Central memory CD8-positive, alpha-beta T cell (primary cell): ENCODE data around the gene SFXN3.

Experiments
- ATAC-seq: fragments of 150-1000 bp; cut with Tn5 transposase; replicated peaks from 2 replicates; pipeline ENCODE4 v1.10.0; 2022; ENCODE audit warnings: mild to moderate bottlenecking, moderate FRiP score, moderate number of reproducible peaks; ENCODE audit not compliant: poor library complexity, severe bottlenecking; ENCODE audit errors: extremely low read depth
- DNase-seq, 2 donors: peaks; one replicate each; pipeline ENCODE4 v3.0.0; 2021; ENCODE audit warnings: low spot score in 2 of 2
- H3K27ac Mint-ChIP-seq: one replicate; pipeline ENCODE4 v1.8.0; 2022; ENCODE audit warnings: low read depth, mild to moderate bottlenecking, moderate library complexity, mixed read lengths
- H3K27me3 Mint-ChIP-seq: one replicate; pipeline ENCODE4 v1.8.0; 2022; ENCODE audit warnings: mixed read lengths
- H3K36me3 Mint-ChIP-seq: one replicate; pipeline ENCODE4 v1.8.0; 2022; ENCODE audit warnings: mild to moderate bottlenecking, moderate library complexity, mixed read lengths; ENCODE audit not compliant: insufficient read depth
- H3K4me1 Mint-ChIP-seq: one replicate; pipeline ENCODE4 v1.8.0; 2022; ENCODE audit warnings: mixed read lengths
- H3K4me3 Mint-ChIP-seq: one replicate; pipeline ENCODE4 v1.8.0; 2022; ENCODE audit warnings: mild to moderate bottlenecking, moderate library complexity, mixed read lengths
- H3K9me3 Mint-ChIP-seq: one replicate; pipeline ENCODE4 v1.8.0; 2022; ENCODE audit warnings: mixed read lengths

Gene SFXN3, protein sequence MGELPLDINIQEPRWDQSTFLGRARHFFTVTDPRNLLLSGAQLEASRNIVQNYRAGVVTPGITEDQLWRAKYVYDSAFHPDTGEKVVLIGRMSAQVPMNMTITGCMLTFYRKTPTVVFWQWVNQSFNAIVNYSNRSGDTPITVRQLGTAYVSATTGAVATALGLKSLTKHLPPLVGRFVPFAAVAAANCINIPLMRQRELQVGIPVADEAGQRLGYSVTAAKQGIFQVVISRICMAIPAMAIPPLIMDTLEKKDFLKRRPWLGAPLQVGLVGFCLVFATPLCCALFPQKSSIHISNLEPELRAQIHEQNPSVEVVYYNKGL

DNA sequence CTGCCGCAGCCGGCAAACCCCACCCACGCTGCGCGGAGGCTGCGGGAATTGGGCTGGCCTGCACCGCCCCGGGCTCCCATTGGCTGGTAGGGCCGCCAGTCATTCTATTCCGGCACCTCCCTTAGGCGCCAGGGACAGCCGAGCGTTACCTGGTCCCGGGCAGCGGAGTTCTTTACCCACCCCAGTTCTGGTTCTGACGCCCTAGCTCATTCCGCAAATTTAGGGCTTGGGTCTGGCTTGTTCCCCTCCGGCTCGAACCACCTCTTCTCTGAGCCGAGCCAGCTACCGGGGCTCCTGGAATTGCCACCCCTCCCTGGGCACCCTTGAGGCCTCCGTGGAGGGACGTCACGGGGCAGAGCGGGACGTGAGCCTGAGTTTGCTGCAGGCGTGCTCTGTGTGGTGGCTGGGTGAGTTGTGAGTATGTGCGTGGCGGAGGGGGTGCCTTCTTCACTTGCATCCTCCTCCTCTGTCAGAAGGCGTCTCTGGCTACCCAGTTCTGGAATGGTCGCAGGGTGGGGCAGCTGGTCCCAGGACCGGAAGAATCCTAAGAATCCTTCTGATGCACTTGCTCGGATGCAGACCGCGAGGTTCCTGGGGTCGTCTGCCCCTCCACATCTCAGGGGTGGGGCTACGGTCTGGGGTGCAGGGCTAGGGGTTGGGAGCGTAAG, at the start of gene SFXN3, which contains the start of gene PDZD7:
TSS of gene SFXN3 (plus strand) at position 107 of the 668 bp plus-strand sequence. CDS start 3,461 bp downstream, outside the sequence.
TSS of gene PDZD7 (minus strand) at position 2 of the 668 bp plus-strand sequence. CDS start 910 bp downstream, outside the sequence.
- ATAC-seq (peak; percentile 84), DNase-seq (peak; percentile 92 to 93)
- peaks cover 29% of the 10 kb centered on the region for H3K4me1 Mint-ChIP-seq
- H3K4me3 Mint-ChIP-seq, result peak within 1 kb of the TSS; percentile 83
- H3K36me3 Mint-ChIP-seq, result peaks cover 8% of the 10 kb centered on the region
- no peaks in the 10 kb centered on the region for H3K9me3 Mint-ChIP-seq
- H3K27ac Mint-ChIP-seq, result peak within 1 kb of the TSS; percentile 82
- peaks cover 14% of the 10 kb centered on the region for H3K27me3 Mint-ChIP-seq

DNA sequence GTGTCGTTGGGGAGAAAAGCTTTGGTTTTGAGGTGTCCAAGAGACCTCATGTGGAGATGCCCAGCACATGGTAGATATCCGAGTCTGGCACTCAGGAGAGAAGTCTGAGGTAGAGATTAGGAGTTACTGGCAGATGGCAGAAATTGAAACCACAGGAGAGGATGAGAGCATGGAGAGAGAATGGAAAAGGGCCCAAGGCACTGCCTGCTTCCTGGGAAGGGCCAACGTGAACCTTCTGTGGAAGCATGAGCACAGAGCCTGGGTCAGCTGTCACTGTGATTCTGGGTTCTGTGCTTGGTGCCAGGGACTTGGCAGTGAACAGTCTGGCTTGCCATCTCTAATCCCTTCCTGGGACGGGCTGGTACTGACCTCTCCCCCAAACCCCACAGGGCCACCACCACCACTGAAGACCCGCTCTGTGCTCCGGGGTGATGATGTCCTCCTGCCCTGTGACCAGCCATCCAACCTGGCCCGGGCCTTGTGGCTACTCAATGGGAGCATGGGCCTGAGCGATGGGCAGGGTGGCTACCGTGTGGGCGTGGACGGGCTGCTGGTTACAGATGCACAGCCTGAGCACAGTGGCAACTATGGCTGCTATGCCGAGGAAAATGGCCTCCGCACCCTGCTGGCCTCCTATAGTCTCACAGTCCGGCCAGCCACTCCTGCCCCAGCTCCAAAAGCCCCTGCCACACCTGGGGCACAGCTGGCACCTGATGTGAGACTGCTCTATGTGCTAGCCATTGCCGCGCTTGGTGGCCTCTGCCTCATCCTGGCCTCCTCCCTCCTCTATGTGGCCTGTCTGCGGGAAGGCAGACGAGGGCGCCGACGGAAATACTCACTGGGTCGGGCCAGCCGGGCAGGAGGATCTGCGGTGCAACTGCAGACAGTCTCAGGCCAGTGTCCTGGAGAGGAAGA, 47.9 kb upstream of the SFXN3 start:
- H3K4me1 Mint-ChIP-seq, result peaks cover 40% of the 10 kb centered on the region
- no peaks in the 10 kb centered on the region for H3K9me3 Mint-ChIP-seq
- H3K27ac Mint-ChIP-seq, result no peak overlapping the region
- no peaks in the 10 kb centered on the region for H3K27me3 Mint-ChIP-seq
- ATAC-seq (no peak), DNase-seq (no peak)
- no peak overlapping the region for H3K4me3 Mint-ChIP-seq
- peaks cover 20% of the 10 kb centered on the region for H3K36me3 Mint-ChIP-seq

DNA sequence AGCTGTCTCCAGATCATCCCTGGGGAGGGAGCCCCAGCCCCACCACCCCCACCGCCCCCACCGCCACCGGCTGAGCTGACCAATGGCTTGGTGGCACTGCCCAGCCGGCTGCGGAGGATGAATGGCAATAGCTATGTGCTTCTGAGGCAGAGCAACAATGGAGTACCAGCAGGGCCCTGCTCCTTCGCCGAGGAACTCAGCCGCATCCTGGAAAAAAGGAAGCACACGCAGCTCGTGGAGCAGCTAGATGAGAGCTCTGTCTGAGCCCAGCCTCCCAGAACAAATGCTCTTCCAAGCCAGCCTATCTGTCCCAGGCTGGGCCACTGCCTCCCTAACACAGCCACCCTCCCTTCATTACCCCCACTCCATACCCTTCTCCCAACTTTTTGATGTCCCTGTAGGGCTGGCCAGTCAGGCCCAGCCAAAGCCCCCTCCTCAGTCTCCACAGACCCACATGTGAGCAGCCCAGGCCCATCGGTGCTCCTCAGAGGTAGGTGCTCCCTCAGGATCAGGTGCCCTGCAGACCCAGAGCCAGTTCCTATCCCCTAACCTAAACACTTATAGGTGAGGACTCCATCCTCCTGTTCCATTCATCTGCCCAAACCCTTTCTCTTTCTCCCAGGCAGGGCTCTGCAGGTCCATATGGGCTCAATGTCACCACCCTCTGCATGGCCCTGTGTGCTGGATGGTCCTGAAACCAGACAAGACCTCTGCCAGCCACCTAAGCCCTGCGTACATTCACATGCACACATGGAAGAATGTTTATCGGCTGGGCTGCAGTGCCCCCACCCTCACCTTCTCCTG, 47.0 kb upstream of the SFXN3 start:
- peak overlapping the region; percentile 69 for H3K27ac Mint-ChIP-seq

DNA sequence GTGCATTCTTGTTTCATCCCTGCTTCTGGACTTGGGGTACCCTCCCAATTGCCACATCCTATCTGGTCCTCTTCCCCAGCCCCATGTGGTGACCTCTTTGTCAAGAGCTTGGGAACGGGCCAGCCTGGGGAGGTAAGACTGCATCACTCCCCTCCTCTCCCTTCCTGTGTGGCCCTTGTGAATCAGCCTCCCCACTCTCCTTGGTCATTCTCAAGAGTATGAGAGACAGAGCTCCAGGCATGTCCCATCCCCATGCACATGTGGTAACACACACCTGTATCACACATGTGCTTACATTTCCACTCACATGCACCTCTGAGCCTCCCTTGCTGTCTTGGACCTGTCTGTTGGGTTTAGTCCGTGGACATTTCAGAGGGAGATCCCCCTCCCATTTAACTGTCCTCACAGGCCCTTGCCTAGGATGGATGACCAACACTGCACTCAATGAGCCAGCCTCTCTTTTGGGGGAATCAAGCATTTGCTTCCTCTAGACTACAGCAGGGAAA, 46.3 kb upstream of the SFXN3 start:
- H3K27me3 Mint-ChIP-seq, result no peaks in the 10 kb centered on the region
- H3K4me3 Mint-ChIP-seq, result no peak overlapping the region
- H3K36me3 Mint-ChIP-seq, result peaks cover 18% of the 10 kb centered on the region
- H3K9me3 Mint-ChIP-seq, result no peaks in the 10 kb centered on the region
- H3K27ac Mint-ChIP-seq, result peak overlapping the region; percentile 69
- ATAC-seq (no peak), DNase-seq (no peak)
- H3K4me1 Mint-ChIP-seq, result peaks cover 40% of the 10 kb centered on the region

More for the DNA sequence above, 47.0 kb upstream of the SFXN3 start:
- H3K4me3 Mint-ChIP-seq, result no peak overlapping the region
- no peaks in the 10 kb centered on the region for H3K9me3 Mint-ChIP-seq
- H3K27me3 Mint-ChIP-seq, result no peaks in the 10 kb centered on the region
- peaks cover 18% of the 10 kb centered on the region for H3K36me3 Mint-ChIP-seq
- H3K4me1 Mint-ChIP-seq, result peaks cover 40% of the 10 kb centered on the region
- DNase-seq, result no peak
- no peak for ATAC-seq

DNA sequence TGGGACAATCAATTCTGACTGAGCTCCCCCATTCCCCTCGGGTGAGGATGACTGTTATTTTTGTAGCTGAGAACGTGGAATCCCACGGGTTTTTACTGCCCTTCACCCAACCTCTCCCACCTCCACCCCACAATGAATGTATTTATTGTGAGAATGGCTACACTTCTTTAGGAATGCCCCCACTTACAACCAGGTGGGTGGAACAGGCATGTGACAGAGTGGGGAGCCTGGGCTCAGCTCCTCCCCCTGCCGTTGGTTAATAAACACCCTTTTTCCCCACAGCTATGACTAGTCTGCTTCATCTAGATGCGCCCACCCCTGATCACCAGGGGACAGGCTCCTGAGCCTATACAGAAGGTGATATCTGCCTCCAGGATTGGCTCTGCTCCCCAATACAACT, 45.7 kb upstream of the SFXN3 start:
- peaks cover 18% of the 10 kb centered on the region for H3K36me3 Mint-ChIP-seq
- H3K27ac Mint-ChIP-seq, result no peak overlapping the region
- ATAC-seq, result no peak
- H3K4me1 Mint-ChIP-seq, result peaks cover 41% of the 10 kb centered on the region
- DNase-seq, result no peak
- no peaks in the 10 kb centered on the region for H3K27me3 Mint-ChIP-seq
- H3K4me3 Mint-ChIP-seq, result peak overlapping the region; percentile 93
- H3K9me3 Mint-ChIP-seq, result no peaks in the 10 kb centered on the region

DNA sequence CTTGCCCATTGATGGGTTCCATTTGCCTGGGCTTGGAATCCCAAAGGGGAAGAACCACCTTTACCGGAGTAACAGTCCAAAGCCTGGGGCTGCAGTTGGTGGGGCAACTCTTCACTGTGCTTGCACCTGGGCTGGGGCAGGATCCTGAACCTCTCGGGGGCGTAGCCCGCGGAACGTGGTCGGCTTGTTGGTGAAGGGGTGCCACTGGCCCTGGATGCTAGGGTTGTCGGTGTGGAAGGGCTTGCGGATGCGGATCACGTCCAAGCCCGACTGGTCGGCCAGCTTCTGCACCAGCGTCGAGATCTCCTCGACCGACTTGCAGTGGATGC, 44.4 kb upstream of the SFXN3 start:
- peak overlapping the region; percentile 93 for H3K4me3 Mint-ChIP-seq
- H3K36me3 Mint-ChIP-seq, result peaks cover 19% of the 10 kb centered on the region
- DNase-seq, result no peak
- no peaks in the 10 kb centered on the region for H3K27me3 Mint-ChIP-seq
- no peak overlapping the region for H3K27ac Mint-ChIP-seq
- no peak for ATAC-seq
- H3K4me1 Mint-ChIP-seq, result peaks cover 45% of the 10 kb centered on the region
- no peaks in the 10 kb centered on the region for H3K9me3 Mint-ChIP-seq

DNA sequence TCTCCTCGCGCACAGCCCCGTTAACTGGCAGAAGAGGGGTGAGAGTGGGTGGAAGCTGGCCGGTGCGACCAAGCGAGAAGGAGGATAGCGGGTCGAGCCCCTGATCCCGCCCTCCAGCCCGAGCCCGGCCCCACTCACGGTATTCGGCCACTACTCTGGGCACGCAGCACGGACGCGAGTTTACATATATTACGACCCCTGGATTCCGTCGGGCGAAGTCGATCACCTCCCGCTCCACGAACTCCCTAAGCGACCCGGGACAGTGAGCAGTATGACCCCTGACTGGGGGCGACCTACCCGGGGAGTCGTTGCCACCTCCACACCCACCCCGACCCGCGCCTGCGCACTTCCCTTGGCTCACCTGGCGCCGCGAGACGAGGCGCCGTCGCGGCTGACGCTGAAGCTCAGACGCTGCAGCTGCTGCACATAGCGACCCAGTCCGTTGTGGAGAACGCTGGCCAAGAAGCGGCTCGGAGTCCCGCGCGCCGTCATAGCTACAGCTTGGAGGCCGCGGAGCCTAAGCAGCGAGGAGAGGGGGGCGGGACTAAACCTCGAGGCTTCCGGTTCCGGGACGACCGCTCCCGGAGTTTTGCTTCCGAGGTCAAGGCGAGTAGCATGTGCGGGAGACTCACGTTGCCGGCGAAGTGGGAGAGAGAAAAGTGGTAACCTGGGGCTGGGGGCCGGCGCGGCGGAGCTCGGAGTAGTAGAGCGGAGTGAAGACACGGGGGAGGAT, 43.9 kb upstream of the SFXN3 start, which contains the start of the genes MRPL43 and TWNK:
TSS of gene MRPL43 (minus strand) at position 546 of the 733 bp plus-strand sequence. CDS start at position 492, 54 bp downstream.
TSS of gene TWNK (plus strand) at position 592 of the 733 bp plus-strand sequence. CDS start 668 bp downstream, outside the sequence.
- Mint-ChIP-seq H3K27ac (peak within 1 kb of the TSS; percentile 87), H3K36me3 (peaks cover 19% of the 10 kb centered on the region), H3K4me3 (peak within 1 kb of the TSS; percentile 93), H3K27me3 (no peaks in the 10 kb centered on the region), H3K4me1 (peaks cover 42% of the 10 kb centered on the region), H3K9me3 (no peaks in the 10 kb centered on the region)
- DNase-seq, result peak; percentile 73 to 74
- peak; percentile 95 for ATAC-seq

DNA sequence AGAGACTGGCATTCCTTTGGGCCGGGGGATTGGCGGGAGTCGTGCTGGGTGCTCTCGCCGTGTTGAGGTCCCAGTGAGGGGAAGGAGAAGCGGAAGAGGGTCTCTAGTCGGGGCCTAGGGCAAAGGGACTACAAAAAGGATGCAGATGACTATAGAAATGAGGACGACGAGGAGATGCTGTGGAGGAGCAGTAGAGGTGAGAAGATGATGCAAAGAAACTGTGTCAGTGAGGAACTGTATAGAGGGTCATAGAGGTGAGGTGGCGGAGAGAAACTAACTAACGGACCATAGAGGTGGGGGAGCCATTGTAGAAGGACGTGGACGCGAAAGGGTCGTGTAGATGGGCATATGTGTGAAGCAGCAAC, 43.4 kb upstream of the SFXN3 start:
- H3K27me3 Mint-ChIP-seq, result no peaks in the 10 kb centered on the region
- DNase-seq (no peak), ATAC-seq (no peak)
- H3K9me3 Mint-ChIP-seq, result no peaks in the 10 kb centered on the region
- H3K4me1 Mint-ChIP-seq, result peaks cover 40% of the 10 kb centered on the region
- H3K27ac Mint-ChIP-seq, result peak overlapping the region; percentile 87
- peaks cover 14% of the 10 kb centered on the region for H3K36me3 Mint-ChIP-seq
- H3K4me3 Mint-ChIP-seq, result peak overlapping the region; percentile 93

DNA sequence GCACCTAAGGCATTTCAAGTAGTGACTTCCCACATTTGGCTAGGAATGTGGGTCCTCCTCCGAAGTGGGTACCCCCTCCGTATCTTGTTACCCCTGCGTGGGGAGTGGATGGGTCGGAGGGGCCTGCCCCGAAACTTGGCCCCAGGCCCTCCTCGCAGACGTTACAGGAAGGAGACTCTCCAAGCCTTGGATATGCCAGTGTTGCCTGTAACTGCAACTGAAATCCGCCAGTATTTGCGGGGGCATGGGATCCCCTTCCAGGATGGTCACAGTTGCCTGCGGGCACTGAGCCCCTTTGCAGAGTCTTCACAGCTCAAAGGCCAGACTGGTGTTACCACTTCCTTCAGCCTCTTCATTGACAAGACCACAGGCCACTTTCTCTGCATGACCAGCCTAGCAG, 42.9 kb upstream of the SFXN3 start:
- DNase-seq, result no peak
- Mint-ChIP-seq H3K27me3 (no peaks in the 10 kb centered on the region), H3K27ac (peak overlapping the region; percentile 87), H3K9me3 (no peaks in the 10 kb centered on the region), H3K36me3 (peaks cover 17% of the 10 kb centered on the region), H3K4me1 (peaks cover 40% of the 10 kb centered on the region), H3K4me3 (peak overlapping the region; percentile 93)
- ATAC-seq, result no peak

DNA sequence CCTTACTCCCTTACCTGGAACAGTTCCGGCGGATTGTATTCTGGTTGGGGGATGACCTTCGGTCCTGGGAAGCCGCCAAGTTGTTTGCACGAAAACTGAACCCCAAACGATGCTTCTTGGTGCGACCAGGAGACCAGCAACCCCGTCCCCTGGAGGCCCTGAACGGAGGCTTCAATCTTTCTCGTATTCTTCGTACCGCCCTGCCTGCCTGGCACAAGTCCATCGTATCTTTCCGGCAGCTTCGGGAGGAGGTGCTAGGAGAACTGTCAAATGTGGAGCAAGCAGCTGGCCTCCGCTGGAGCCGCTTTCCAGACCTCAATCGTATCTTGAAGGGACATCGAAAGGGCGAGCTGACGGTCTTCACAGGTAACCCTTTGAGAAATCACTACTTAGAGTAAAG, 41.9 kb upstream of the SFXN3 start:
- Mint-ChIP-seq H3K27ac (no peak overlapping the region), H3K27me3 (no peaks in the 10 kb centered on the region), H3K9me3 (no peaks in the 10 kb centered on the region), H3K36me3 (peaks cover 20% of the 10 kb centered on the region), H3K4me3 (no peak overlapping the region), H3K4me1 (peaks cover 40% of the 10 kb centered on the region)
- DNase-seq (no peak), ATAC-seq (no peak)

DNA sequence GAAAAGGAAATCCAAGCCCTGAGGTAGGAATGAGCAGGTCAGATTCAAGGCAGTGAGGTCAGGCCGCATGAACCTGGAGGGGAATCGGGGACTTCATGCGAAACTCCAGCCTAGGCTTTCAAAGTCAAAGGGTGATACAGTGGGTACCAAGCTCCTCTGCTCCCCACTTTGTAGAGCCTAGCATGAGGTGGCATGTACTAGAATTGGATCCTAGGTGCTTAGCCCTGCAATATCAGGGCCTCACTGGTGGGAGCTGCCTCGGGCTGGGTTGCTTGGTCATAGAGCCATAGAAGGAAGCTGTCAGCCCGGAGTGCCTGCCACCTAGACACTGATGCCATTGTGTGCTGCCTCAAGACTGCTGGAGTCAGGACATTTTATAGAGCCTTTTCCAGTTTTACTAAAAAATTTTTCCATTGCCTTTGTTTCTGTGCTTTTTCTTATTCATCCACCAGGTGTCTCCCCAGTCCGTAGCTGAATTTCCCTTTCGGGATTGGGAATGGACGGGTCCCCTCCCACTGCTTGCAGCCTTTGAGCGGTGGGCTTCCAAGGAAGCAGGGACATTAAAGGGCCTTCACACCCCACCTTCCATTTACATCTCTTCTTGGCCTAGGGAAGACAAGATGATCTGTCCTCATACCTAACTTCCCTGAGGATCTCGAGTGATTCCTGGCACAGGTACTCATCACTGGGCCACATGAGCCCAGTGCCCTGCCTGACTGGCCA, 36.9 kb upstream of the SFXN3 start:
- DNase-seq, result no peak
- Mint-ChIP-seq H3K4me3 (no peak overlapping the region), H3K27me3 (no peaks in the 10 kb centered on the region), H3K4me1 (peaks cover 24% of the 10 kb centered on the region), H3K36me3 (peaks cover 17% of the 10 kb centered on the region), H3K27ac (no peak overlapping the region), H3K9me3 (no peaks in the 10 kb centered on the region)
- no peak for ATAC-seq
